NB4 (cell line): ENCODE data around the gene UBIAD1.

Source experiments
- DNase-seq: peaks from one replicate; pipeline ENCODE4 v3.0.0; 2010; ENCODE audit warnings: low read depth
- H3K4me3 ChIP-seq: one replicate; pipeline ENCODE4 v1.5.1; 2011; ENCODE audit warnings: mild to moderate bottlenecking, low read depth, low read length, moderate library complexity
- MAX ChIP-seq: IDR thresholded peaks from 2 replicates; pipeline ENCODE4 v1.6.1; 2011; ENCODE audit warnings: low read depth, low read length
- MYC ChIP-seq: IDR thresholded peaks from 2 replicates; pipeline ENCODE4 v1.6.1; 2011; ENCODE audit warnings: low read depth, low read length
- POLR2A ChIP-seq: IDR thresholded peaks from 2 replicates; pipeline ENCODE4 v1.6.1; 2011; ENCODE audit warnings: mild to moderate bottlenecking; ENCODE audit not compliant: insufficient read length; ENCODE audit errors: extremely low read depth
- TF ChIP-seq, protein P1 (sequence below): IDR thresholded peaks from one replicate; pipeline ENCODE4 v1.5.1; 2012; ENCODE audit warnings: low read depth, low read length

UBIAD1 gene

DNA sequence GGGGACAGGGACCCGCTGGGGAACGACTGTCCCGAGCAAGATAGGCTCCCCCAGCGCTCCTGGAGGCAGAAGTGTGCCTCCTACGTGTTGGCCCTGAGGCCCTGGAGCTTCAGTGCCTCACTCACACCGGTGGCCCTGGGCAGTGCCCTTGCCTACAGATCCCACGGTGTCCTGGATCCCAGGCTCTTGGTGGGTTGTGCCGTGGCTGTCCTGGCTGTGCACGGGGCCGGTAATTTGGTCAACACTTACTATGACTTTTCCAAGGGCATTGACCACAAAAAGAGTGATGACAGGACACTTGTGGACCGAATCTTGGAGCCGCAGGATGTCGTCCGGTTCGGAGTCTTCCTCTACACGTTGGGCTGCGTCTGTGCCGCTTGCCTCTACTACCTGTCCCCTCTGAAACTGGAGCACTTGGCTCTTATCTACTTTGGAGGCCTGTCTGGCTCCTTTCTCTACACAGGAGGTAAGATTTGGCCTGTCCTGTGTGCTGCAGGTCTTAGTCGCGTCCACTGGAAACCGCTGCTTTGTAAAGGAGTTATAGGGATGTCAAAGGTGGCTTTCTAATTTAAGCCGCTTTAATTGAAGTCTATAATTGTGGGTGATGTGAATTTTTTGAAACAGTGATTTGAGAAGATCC, 717 bp downstream of the UBIAD1 start:
- TF ChIP-seq, protein P1, sequence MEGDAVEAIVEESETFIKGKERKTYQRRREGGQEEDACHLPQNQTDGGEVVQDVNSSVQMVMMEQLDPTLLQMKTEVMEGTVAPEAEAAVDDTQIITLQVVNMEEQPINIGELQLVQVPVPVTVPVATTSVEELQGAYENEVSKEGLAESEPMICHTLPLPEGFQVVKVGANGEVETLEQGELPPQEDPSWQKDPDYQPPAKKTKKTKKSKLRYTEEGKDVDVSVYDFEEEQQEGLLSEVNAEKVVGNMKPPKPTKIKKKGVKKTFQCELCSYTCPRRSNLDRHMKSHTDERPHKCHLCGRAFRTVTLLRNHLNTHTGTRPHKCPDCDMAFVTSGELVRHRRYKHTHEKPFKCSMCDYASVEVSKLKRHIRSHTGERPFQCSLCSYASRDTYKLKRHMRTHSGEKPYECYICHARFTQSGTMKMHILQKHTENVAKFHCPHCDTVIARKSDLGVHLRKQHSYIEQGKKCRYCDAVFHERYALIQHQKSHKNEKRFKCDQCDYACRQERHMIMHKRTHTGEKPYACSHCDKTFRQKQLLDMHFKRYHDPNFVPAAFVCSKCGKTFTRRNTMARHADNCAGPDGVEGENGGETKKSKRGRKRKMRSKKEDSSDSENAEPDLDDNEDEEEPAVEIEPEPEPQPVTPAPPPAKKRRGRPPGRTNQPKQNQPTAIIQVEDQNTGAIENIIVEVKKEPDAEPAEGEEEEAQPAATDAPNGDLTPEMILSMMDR = no peak
- no peak for TF ChIP-seq MAX
- no peak for TF ChIP-seq POLR2A
- TF ChIP-seq MYC = no peak
- H3K4me3 ChIP-seq = peak overlapping the region; percentile 99
- DNase-seq = peak; percentile 42

DNA sequence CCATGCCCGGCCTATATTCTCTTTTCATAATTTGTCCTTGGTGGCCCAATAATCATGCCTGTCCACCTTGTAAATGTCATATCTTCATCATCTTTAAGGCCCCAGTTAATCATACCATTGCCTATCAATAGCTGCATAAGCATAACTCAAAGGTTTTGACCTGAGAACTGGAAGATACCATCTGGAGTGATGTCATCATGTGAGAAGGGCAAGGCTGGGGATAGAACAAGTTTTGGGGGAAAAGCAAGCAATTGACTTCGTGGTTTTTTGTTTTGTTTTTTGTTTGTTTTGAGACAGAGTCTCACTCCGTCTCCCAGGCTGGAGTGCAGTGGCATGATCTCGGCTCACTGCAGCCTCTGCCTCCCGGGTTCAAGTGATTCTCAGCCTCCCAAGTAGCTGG, 6.2 kb downstream of the UBIAD1 start:
- DNase-seq = no peak
- TF ChIP-seq MYC (no peak), POLR2A (no peak), MAX (no peak)
- TF ChIP-seq, protein P1 = no peak
- H3K4me3 ChIP-seq = no peak overlapping the region

GRCh38 chr1:11279630-11280029, 6.6 kb downstream of the UBIAD1 start:
- H3K4me3 ChIP-seq = no peak overlapping the region
- no peak for TF ChIP-seq MAX
- no peak for TF ChIP-seq POLR2A
- no peak for TF ChIP-seq MYC
- TF ChIP-seq, protein P1 = no peak
- no peak for DNase-seq

DNA sequence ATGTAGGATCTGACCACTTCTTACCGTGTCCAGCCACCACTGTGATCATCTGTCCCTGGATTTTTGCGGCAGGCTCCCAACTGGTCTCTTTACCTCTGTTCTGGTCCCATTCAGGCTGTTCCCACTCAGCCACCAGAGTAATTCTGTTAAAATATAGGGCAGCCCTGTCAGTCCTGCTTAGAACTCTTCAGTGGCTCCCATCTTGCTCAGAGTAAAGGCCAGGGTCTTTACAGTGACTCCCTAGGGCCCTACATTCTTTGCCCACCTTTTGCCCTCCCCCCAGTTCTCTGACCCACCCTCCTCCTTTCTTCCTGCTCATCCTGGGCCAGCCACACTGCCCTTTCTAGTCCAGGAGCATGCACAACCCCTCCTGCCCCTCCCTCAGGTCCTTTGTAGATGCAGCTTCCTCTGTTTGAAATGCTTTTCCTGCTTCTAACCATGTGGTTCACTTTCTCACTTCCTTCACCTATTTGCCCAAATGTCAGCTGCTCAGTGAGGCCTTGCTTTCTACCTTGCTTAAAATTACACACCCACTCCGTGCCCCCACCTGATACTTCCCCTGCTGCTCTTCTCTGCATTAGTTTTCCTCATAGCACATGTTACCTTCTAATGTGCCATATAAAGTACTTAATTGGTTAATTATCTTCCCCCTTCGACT, 7.8 kb downstream of the UBIAD1 start:
- no peak for DNase-seq
- TF ChIP-seq POLR2A (no peak), MYC (no peak), MAX (no peak)
- TF ChIP-seq, protein P1 = no peak

DNA sequence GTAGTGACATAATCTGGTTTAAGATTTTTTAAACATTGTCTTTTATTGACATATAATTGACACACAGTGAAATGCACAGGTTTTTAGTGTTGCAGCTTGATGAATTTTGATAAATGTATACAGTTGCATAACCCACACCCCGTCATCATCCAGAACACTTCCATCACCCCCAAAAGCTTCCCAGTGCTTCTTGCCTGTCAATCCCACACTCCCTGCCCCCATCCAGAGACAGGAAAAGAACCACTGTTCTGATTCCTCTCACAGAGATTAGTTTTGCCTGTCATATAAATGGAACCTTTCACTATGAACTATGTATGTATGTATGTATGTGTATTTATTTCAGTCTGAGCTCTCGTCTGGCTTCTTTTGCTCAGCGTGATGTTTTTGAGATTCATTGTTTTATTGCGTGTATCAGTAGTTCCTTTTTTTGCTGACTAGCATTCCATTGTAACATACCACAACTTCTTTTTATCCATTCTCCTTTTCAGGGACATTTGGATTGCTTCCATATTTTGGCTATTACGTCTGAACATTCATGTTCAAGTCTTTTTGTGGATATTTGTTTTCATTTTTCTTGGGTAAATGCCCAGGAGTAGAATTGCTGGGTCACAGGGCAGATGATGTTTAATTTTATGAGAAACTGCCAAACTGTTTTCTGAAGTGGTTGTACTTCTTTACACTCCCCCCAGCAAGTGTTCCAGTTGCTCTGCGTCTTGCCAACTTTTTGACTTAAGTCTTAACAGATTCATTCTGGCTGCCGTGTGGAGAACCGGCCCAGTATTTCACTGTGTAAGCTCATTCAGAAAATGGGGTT, 8.7 kb downstream of the UBIAD1 start:
- TF ChIP-seq MYC (no peak), MAX (no peak), POLR2A (no peak)
- TF ChIP-seq, protein P1 = no peak
- DNase-seq = no peak
- H3K4me3 ChIP-seq = no peak overlapping the region

More for the DNA sequence above, 7.8 kb downstream of the UBIAD1 start:
- H3K4me3 ChIP-seq = no peak overlapping the region
